ENCODE results near the gene ADGRE1. TPM values are rescaled to one million over a fixed set of nuclear protein-coding genes. Genes with fewer than 3 reads are reported as not detected.

ADGRE1 gene
- total RNA-seq, 2 donors from 2014 or later = not detected

- 82% methylated on average over 1 of the region's 2 CpGs; no CpG with 5 or more reads in 1 of the 2 experiments for WGBS, 2 experiments (ENCODE audit: insufficient coverage in 1 of 2, insufficient read length in 1 of 2)
- no peaks in the 10 kb centered on the region for H3K4me1 Mint-ChIP-seq
- peaks cover 62% of the 10 kb centered on the region for H3K9me3 ChIP-seq (ENCODE audit: control insufficient read depth, low read length)
Observed at GRCh38 chr19:6969490-6969889, 82.1 kb downstream of the ADGRE1 start.

DNA sequence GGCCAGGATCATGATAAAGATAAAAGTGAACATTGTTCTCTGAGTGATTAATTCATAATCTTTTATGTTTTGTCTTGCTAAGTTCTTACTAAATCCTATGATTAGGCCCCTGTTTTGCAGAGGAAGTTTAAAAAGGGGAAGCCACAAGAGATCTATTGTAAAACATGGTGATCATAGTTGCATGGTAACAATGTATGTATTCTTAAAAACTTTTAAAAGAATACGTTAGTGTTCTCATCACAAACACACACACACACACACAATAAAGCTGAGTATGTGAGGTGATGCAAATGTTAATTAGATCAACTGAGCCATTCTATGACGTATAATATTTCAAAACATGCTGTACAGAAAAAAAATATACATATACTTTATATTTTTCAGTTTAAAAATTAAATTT, 82.6 kb downstream of the ADGRE1 start:
- Histone ChIP-seq H3K9me3 (ENCODE audit: control insufficient read depth, low read length) (peaks cover 64% of the 10 kb centered on the region), H3K27me3 (ENCODE audit: control insufficient read depth, insufficient read depth, low read length, poor library complexity, severe bottlenecking) (no peaks in the 10 kb centered on the region), H3K9ac (ENCODE audit: extremely low read depth, low read length, poor library complexity, severe bottlenecking) (no peak overlapping the region), H3K4me3 (ENCODE audit: low read length) (no peak overlapping the region), H3K36me3 (ENCODE audit: control insufficient read depth, insufficient read depth, low read length) (no peaks in the 10 kb centered on the region), H3K27ac (ENCODE audit: low read depth, low read length) (no peak overlapping the region), H3K4me1 (ENCODE audit: control insufficient read depth, insufficient read depth, low read length) (no peaks in the 10 kb centered on the region)
- no peak for DNase-seq
- H3K27ac Mint-ChIP-seq = no peak overlapping the region
- peaks cover 87% of the 10 kb centered on the region for H3K9me3 Mint-ChIP-seq
- H3K4me3 Mint-ChIP-seq = no peak overlapping the region
- H3K4me1 Mint-ChIP-seq = no peaks in the 10 kb centered on the region
- peaks cover 2% of the 10 kb centered on the region for H3K36me3 Mint-ChIP-seq (ENCODE audit: low read depth)
- no CpG with 5 or more reads among the region's 2 CpGs for WGBS, 2 experiments (ENCODE audit: insufficient coverage in 1 of 2, insufficient read length in 1 of 2)
- no peaks in the 10 kb centered on the region for H3K27me3 Mint-ChIP-seq (ENCODE audit: insufficient read depth)
- TF ChIP-seq, protein P1, sequence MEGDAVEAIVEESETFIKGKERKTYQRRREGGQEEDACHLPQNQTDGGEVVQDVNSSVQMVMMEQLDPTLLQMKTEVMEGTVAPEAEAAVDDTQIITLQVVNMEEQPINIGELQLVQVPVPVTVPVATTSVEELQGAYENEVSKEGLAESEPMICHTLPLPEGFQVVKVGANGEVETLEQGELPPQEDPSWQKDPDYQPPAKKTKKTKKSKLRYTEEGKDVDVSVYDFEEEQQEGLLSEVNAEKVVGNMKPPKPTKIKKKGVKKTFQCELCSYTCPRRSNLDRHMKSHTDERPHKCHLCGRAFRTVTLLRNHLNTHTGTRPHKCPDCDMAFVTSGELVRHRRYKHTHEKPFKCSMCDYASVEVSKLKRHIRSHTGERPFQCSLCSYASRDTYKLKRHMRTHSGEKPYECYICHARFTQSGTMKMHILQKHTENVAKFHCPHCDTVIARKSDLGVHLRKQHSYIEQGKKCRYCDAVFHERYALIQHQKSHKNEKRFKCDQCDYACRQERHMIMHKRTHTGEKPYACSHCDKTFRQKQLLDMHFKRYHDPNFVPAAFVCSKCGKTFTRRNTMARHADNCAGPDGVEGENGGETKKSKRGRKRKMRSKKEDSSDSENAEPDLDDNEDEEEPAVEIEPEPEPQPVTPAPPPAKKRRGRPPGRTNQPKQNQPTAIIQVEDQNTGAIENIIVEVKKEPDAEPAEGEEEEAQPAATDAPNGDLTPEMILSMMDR (conservative IDR thresholded peaks at IDR 0.05) = no peak

More at GRCh38 chr19:6969490-6969889, 82.1 kb downstream of the ADGRE1 start:
- no peaks in the 10 kb centered on the region for H3K27me3 ChIP-seq (ENCODE audit: control insufficient read depth, insufficient read depth, low read length, poor library complexity, severe bottlenecking)
- DNase-seq = no peak
- no peak overlapping the region for H3K27ac ChIP-seq (ENCODE audit: low read depth, low read length)
- no peaks in the 10 kb centered on the region for H3K27me3 Mint-ChIP-seq (ENCODE audit: insufficient read depth)
- H3K9ac ChIP-seq (ENCODE audit: extremely low read depth, low read length, poor library complexity, severe bottlenecking) = no peak overlapping the region
- H3K4me1 ChIP-seq (ENCODE audit: control insufficient read depth, insufficient read depth, low read length) = no peaks in the 10 kb centered on the region
- peaks cover 86% of the 10 kb centered on the region for H3K9me3 Mint-ChIP-seq
- no peak overlapping the region for H3K4me3 Mint-ChIP-seq
- no peak overlapping the region for H3K27ac Mint-ChIP-seq
- no peaks in the 10 kb centered on the region for H3K36me3 ChIP-seq (ENCODE audit: control insufficient read depth, insufficient read depth, low read length)
- H3K4me3 ChIP-seq (ENCODE audit: low read length) = no peak overlapping the region
- TF ChIP-seq, protein P1 (conservative IDR thresholded peaks at IDR 0.05) = no peak
- H3K36me3 Mint-ChIP-seq (ENCODE audit: low read depth) = peaks cover 2% of the 10 kb centered on the region

DNA sequence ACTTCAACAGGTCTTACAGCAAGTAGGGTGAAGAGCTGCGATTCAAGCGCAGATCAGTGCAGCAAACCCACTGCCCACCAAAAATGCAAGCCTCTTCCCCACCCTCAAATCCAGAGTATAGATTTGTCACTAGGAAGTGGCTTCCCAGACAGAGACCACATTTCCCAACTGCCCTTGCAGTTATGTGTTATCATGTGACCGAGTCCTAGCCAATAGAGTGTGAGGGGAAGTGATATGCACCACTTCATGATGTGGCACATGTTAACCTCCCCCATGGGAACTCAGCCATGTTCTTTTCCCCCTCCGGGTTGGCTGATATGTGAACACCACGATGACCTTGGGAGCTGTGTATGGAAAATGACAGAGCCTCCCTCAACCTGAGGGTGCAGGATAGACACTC, 83.1 kb downstream of the ADGRE1 start:
- no peak overlapping the region for H3K27ac Mint-ChIP-seq
- peaks cover 63% of the 10 kb centered on the region for H3K9me3 ChIP-seq (ENCODE audit: control insufficient read depth, low read length)
- H3K27me3 ChIP-seq (ENCODE audit: control insufficient read depth, insufficient read depth, low read length, poor library complexity, severe bottlenecking) = no peaks in the 10 kb centered on the region
- H3K4me3 ChIP-seq (ENCODE audit: low read length) = no peak overlapping the region
- no peak overlapping the region for H3K9ac ChIP-seq (ENCODE audit: extremely low read depth, low read length, poor library complexity, severe bottlenecking)
- H3K9me3 Mint-ChIP-seq = peaks cover 88% of the 10 kb centered on the region
- DNase-seq = no peak
- H3K4me1 Mint-ChIP-seq = no peaks in the 10 kb centered on the region
- H3K4me3 Mint-ChIP-seq = no peak overlapping the region
- TF ChIP-seq, protein P1 (conservative IDR thresholded peaks at IDR 0.05) = no peak
- peaks cover 2% of the 10 kb centered on the region for H3K36me3 Mint-ChIP-seq (ENCODE audit: low read depth)
- H3K27me3 Mint-ChIP-seq (ENCODE audit: insufficient read depth) = no peaks in the 10 kb centered on the region
- no peak overlapping the region for H3K27ac ChIP-seq (ENCODE audit: low read depth, low read length)
- H3K4me1 ChIP-seq (ENCODE audit: control insufficient read depth, insufficient read depth, low read length) = no peaks in the 10 kb centered on the region
- 83 to 90% methylated on average over 1 to 5 of the region's 5 CpGs for WGBS, 2 experiments (ENCODE audit: insufficient coverage in 1 of 2, insufficient read length in 1 of 2)
- H3K36me3 ChIP-seq (ENCODE audit: control insufficient read depth, insufficient read depth, low read length) = no peaks in the 10 kb centered on the region
